Common myeloid progenitor, CD34-positive (primary cell): ENCODE measurements around the gene CLCN4.

ENCODE experiments used
- CTCF ChIA-PET: fragments of 350-600 bp; sonication (Branson Sonifier 250); formaldehyde crosslinking; loops from one replicate; lab custom pipeline; 2021; ENCODE audit warnings: antibody characterized with exemption; lab: Charles Lee
- POLR2A ChIA-PET: fragments of 350-600 bp; sonication (Branson Sonifier 250); formaldehyde crosslinking; loops from one replicate; lab custom pipeline; 2021; ENCODE audit warnings: antibody characterized with exemption; lab: Charles Lee
- DNase-seq, 3 donors: peaks; one replicate each; pipeline versions ENCODE4 v3.0.0 to v3.0.0-alpha.2; 2013
- H3K27ac ChIP-seq, 2 experiments: 1 replicate in 1 of 2; 2 replicates in 1 of 2; pipeline ENCODE4 v1.7.0; 2013; ENCODE audit warnings: inconsistent platforms in 2 of 2, low read length in 2 of 2, mild to moderate bottlenecking in 2 of 2, low read depth in 1 of 2, moderate library complexity in 1 of 2; ENCODE audit not compliant: severe bottlenecking in 2 of 2, insufficient read depth in 1 of 2, poor library complexity in 1 of 2
- H3K27me3 ChIP-seq, 5 experiments: replicated peaks in 2 of 5; 1 replicate in 3 of 5; 2 replicates in 2 of 5; pipeline versions ENCODE4 v1.6.1 to v1.7.0; 2013; ENCODE audit warnings: low read length in 4 of 5, mild to moderate bottlenecking in 2 of 5, moderate library complexity in 2 of 5, inconsistent platforms in 1 of 5; ENCODE audit not compliant: insufficient read depth in 5 of 5, control insufficient read depth in 4 of 5
- H3K36me3 ChIP-seq, 4 experiments: 1 replicate in 2 of 4; 2 replicates in 2 of 4; pipeline versions ENCODE4 v1.6.1 to v1.7.0; 2013; ENCODE audit warnings: low read length in 3 of 4, control low read depth in 1 of 4, mild to moderate bottlenecking in 1 of 4; ENCODE audit not compliant: control insufficient read depth in 4 of 4, insufficient read depth in 4 of 4
- H3K4me1 ChIP-seq, 4 experiments: 1 replicate in 3 of 4; 2 replicates in 1 of 4; pipeline versions ENCODE4 v1.6.1 to v1.7.1; 2013; ENCODE audit warnings: low read length in 3 of 4, mild to moderate bottlenecking in 3 of 4, control low read depth in 1 of 4, inconsistent platforms in 1 of 4, moderate library complexity in 1 of 4; ENCODE audit not compliant: control insufficient read depth in 4 of 4, insufficient read depth in 4 of 4; ENCODE audit errors: control extremely low read depth in 1 of 4
- H3K4me3 ChIP-seq, 7 experiments: 1 replicate in 4 of 7; 2 replicates in 3 of 7; pipeline versions ENCODE4 v1.5.1 to v1.7.0; 2013; ENCODE audit warnings: mild to moderate bottlenecking in 7 of 7, low read length in 6 of 7, moderate library complexity in 6 of 7, inconsistent platforms in 2 of 7, low read depth in 2 of 7, control low read depth in 1 of 7; ENCODE audit not compliant: insufficient read depth in 4 of 7, control insufficient read depth in 1 of 7; ENCODE audit errors: extremely low read depth in 1 of 7
- H3K9me3 ChIP-seq, 5 experiments: 1 replicate in 4 of 5; 2 replicates in 1 of 5; pipeline versions ENCODE4 v1.6.1 to v1.7.1; 2013; ENCODE audit warnings: low read length in 4 of 5, mild to moderate bottlenecking in 2 of 5, inconsistent platforms in 1 of 5, low read depth in 1 of 5, moderate library complexity in 1 of 5; ENCODE audit not compliant: control insufficient read depth in 4 of 5, insufficient read depth in 2 of 5; ENCODE audit errors: control extremely low read depth in 1 of 5
- WGBS: methylation state at CpG from one replicate; pipeline ENCODE4 v1.1.5; 2013; ENCODE audit not compliant: insufficient coverage; 5-methylcytosine and 5-hydroxymethylcytosine counted together

The CLCN4 gene

DNA sequence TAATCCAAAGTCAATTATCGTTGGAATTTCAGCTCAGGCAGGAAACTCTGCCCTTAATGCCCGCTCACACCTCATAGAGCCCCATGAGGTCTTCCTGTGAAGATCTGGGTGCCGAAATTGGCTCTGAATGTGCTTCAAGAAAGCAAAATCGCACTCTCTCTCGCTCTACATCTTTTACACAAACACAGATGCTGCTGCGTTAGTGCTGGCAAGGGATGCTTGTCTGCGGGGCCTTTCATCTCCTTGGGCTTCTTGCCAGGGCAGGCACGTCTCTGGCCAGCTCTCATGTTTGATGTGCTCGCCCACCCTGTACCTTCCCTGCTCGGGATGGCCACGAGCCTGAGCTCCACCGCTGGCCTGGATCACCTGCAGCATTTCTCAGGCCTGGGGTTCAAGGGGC lies 66.5 kb downstream of the CLCN4 start:
- Histone ChIP-seq H3K4me1 (no peaks in the 10 kb centered on the region), H3K9me3 (peaks cover 0 to 2% (median 0%) of the 10 kb centered on the region in 5 experiments), H3K4me3 (no peak overlapping the region), H3K36me3 (no peaks in the 10 kb centered on the region), H3K27me3 (no peaks in the 10 kb centered on the region), H3K27ac (no peak overlapping the region)
- ChIA-PET POLR2A (no interaction called here), CTCF (no interaction called here)
- WGBS = 87% methylated on average over 10 of the region's 12 CpGs
- no peak for DNase-seq

DNA sequence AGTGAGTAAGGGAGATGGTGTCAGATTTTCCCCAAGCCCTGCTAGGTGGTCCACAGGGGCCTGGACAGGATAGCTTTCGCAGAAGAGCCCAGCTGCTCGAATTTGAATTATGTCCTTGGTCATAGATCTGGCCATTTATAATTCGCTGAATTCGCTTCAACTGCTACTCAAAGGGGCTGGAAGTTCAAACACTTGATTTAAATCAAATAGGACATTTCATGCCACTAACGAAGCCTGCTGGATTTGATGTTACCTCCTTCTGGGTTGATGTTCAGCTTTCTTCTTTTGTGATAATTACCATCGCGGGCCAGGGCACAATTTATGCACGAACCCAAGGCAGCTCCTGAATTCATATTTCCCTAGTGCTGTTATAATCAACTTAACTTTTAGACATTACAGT lies 67.0 kb downstream of the CLCN4 start:
- DNase-seq = no peak
- ChIA-PET CTCF (no interaction called here), POLR2A (no interaction called here)
- Histone ChIP-seq H3K4me1 (no peaks in the 10 kb centered on the region), H3K9me3 (peaks cover 0 to 4% (median 0%) of the 10 kb centered on the region in 5 experiments), H3K4me3 (no peak overlapping the region), H3K27ac (no peak overlapping the region), H3K27me3 (no peaks in the 10 kb centered on the region), H3K36me3 (no peaks in the 10 kb centered on the region)
- WGBS = 90% methylated on average over 7 of the region's 8 CpGs

DNA sequence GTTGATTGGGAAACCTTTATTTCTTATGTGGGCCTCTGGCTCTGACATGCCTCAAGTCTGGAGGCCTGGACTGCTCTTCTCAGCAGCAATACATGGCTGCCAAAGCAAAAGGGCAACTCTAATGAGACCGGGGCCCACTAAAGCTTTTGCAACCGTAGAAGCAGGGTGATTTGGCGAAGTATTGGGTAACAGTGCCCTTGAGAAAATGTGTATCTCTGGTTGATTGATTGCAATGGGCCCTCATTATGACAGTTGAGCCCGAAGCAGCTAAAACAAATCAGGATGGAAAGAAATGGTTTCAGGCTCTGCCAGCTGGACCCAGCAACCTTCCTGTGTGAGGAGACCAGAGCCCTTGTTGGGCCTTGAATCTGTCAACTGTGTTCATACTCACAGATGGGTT lies 73.4 kb downstream of the CLCN4 start:
- Histone ChIP-seq H3K4me1 (no peaks in the 10 kb centered on the region), H3K9me3 (peaks cover 0 to 4% (median 0%) of the 10 kb centered on the region in 5 experiments), H3K36me3 (no peaks in the 10 kb centered on the region), H3K27me3 (no peaks in the 10 kb centered on the region), H3K27ac (no peak overlapping the region), H3K4me3 (no peak overlapping the region)
- ChIA-PET CTCF (no interaction called here), POLR2A (no interaction called here)
- 65% methylated on average over 4 of the region's 4 CpGs for WGBS
- no peak for DNase-seq

DNA sequence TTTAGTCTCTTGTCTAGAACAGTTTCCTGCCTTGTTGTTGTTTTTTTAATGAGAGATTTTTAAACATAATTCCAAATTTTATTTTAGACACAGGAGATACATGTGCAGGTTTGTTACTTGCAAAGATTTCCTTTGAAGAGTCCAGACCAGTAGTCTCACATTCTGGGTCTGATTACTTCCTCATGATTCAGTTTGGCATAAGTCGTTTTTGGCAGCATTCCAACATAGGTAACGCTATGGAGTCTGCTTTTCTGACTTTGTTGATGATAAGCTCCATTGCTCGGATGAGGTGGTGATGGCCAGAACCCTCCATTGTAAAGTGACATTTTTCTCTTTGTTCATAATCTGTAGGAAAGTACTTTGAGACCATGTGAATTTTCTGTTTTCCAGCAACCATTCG lies 74.7 kb downstream of the CLCN4 start:
- DNase-seq = no peak
- CTCF ChIA-PET = no interaction called here
- H3K4me1 ChIP-seq = no peaks in the 10 kb centered on the region
- WGBS = 53% methylated on average over 3 of the region's 4 CpGs
- no peak overlapping the region for H3K27ac ChIP-seq
- no peaks in the 10 kb centered on the region for H3K27me3 ChIP-seq
- no peaks in the 10 kb centered on the region for H3K36me3 ChIP-seq
- POLR2A ChIA-PET = no interaction called here
- no peak overlapping the region for H3K4me3 ChIP-seq
- H3K9me3 ChIP-seq = peaks cover 0 to 4% (median 0%) of the 10 kb centered on the region in 5 experiments

DNA sequence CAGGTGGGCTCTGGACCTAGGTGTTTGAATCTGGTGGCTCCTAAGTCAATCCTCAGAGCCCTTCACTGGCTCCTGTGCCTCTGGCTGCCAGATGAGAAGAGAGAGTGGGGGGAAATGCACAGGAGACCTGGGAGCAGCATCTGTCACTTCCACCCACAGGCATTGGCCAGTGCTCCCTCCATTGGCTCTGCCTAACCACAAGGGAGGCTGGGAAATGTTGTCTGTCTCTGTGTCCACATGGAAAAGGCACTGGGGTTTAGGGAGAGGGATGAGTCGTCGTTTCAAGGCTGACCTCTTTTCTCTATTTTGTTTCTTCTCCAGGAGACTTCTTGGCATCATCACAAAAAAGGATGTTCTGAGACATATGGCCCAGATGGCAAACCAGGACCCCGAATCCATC lies 76.4 kb downstream of the CLCN4 start:
- no peak for DNase-seq
- no peaks in the 10 kb centered on the region for H3K36me3 ChIP-seq
- POLR2A ChIA-PET = no interaction called here
- H3K9me3 ChIP-seq = peaks cover 0 to 3% (median 0%) of the 10 kb centered on the region in 5 experiments
- WGBS = 50% methylated on average over 2 of the region's 3 CpGs
- no peaks in the 10 kb centered on the region for H3K27me3 ChIP-seq
- CTCF ChIA-PET = no interaction called here
- H3K4me1 ChIP-seq = no peaks in the 10 kb centered on the region
- no peak overlapping the region for H3K27ac ChIP-seq
- H3K4me3 ChIP-seq = no peak overlapping the region

DNA sequence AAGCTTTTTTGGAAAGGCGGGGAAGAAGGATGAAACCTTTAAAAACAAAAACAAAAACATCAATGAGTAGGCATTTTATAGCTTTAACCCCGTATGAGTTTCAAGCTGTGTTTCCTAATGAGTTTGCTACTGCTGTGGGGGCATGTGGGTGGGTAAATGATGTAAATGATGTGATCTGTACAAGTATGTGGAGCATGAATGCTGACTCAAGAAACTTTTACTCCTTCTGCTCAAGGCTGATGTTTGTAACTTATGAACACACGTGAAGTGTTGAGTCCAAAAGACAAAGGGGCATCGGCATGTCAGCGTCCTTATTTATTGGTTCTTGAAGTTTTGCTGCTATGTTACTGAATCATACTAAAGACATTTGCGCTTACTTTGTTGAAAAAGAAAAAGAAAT lies 76.9 kb downstream of the CLCN4 start:
- no peaks in the 10 kb centered on the region for H3K36me3 ChIP-seq
- ChIA-PET POLR2A (no interaction called here), CTCF (no interaction called here)
- no peak overlapping the region for H3K4me3 ChIP-seq
- H3K9me3 ChIP-seq = no peaks in the 10 kb centered on the region
- no peaks in the 10 kb centered on the region for H3K4me1 ChIP-seq
- H3K27me3 ChIP-seq = no peaks in the 10 kb centered on the region
- no peak overlapping the region for H3K27ac ChIP-seq
- 76% methylated on average over 4 of the region's 6 CpGs for WGBS
- DNase-seq = no peak

DNA sequence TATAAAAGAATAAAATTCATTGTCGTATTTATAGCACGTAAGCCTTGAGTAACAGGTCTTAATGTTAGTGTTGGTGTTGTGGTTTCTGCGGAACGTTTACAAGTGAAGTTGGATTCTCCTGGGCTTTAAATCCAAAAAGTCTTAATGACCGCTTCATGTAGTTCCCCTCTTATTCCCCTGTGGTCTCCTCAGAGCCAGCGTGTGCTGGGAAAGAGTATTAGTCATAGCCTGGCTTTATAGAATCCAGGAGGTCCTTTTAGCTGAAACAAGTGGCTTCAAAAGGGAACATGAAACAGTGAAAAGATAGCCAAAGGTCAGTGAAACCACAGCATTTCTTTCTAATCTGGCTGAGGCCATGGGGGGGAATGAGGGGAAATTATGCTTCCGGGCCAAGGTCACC lies 79.1 kb downstream of the CLCN4 start:
- no peaks in the 10 kb centered on the region for H3K9me3 ChIP-seq
- no peaks in the 10 kb centered on the region for H3K4me1 ChIP-seq
- POLR2A ChIA-PET = no interaction called here
- H3K27me3 ChIP-seq = no peaks in the 10 kb centered on the region
- H3K36me3 ChIP-seq = no peaks in the 10 kb centered on the region
- DNase-seq = no peak
- CTCF ChIA-PET = no interaction called here
- WGBS = 94% methylated on average over 6 of the region's 7 CpGs
- no peak overlapping the region for H3K4me3 ChIP-seq
- no peak overlapping the region for H3K27ac ChIP-seq
